ENCODE data around the gene TECPR1. TPM values are rescaled to one million over a fixed set of nuclear protein-coding genes. Genes with fewer than 3 reads are reported as not detected.

TECPR1 gene
- total RNA-seq, 1 experiment from 2014 or later = 13.9 TPM

DNA sequence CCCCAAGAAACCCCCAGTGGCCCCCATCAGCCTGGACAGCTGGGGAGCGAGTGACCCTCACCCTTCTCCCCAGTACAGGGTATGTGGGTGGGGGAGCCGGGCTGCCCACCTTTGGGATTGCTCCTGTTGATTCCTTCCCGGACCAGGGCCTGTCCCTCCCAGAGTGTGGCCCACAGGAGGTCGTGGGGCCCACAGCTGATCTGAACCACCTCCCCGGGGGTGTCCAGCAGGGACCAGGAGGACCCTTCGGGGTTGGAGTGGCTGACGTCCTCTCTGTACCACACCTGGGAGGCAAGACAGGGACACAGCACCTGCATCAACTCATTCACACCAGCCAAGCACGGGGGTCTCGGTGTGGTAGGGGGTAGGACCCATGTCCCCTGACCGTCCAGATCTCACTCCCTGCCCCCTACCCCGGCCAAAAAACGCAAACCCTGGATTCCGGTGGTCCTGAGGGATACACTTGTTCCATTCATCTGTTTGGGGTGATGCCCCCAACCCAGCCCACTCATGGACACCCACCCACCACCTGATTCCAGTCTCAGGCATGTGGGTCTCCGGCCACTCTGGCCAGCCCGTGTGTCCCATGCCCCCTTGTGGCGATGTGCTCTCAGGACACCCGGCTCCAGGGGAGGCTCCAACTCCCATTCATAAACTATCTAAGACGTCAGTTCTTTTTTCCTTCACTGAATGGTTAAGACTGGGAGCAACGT is 10.9 kb downstream of the TECPR1 start:
- Histone ChIP-seq H3K14ac (ENCODE audit: insufficient read depth, low read length) (no peak overlapping the region; the same call in 1 of the 2 replicates), H3T11ph (ENCODE audit: low read length) (no peak overlapping the region), H2BK20ac (ENCODE audit: low read depth, low read length, poor library complexity, severe bottlenecking) (no peak overlapping the region), H2BK5ac (ENCODE audit: insufficient read length, low read length) (no peak overlapping the region), H3K27me3 (ENCODE audit: insufficient read depth, low read length) (no peaks in the 10 kb centered on the region), H3K79me1 (ENCODE audit: insufficient read depth, low read depth, low read length, poor library complexity, severe bottlenecking) (no peaks in the 10 kb centered on the region), H3K4ac (ENCODE audit: low read depth, low read length) (no peak overlapping the region), H2BK120ac (ENCODE audit: low read depth, low read length, poor library complexity, severe bottlenecking) (no peak overlapping the region), H2AK5ac (ENCODE audit: insufficient read length, low read length) (no peak overlapping the region), H3K4me1 (ENCODE audit: insufficient read depth, low read length) (no peaks in the 10 kb centered on the region), H4K20me1 (ENCODE audit: control insufficient read depth, insufficient read depth, insufficient read length) (no peaks in the 10 kb centered on the region), H4K91ac (ENCODE audit: insufficient read length, low read depth, low read length) (no peak overlapping the region), H3K23me2 (ENCODE audit: insufficient read length, low read depth, low read length, poor library complexity, severe bottlenecking) (peaks cover 2% of the 10 kb centered on the region), H4K8ac (replicated peaks; ENCODE audit: insufficient read length, low read depth, low read length) (no peak overlapping the region), H2BK12ac (ENCODE audit: insufficient read length, low read depth, low read length) (no peak overlapping the region), H3K9me3 (ENCODE audit: control insufficient read depth, low read depth, low read length) (no peaks in the 10 kb centered on the region), H3K79me2 (ENCODE audit: insufficient read depth, low read length) (no peaks in the 10 kb centered on the region), H3K18ac (ENCODE audit: insufficient read length, low read depth, low read length) (peak overlapping the region; percentile 63), H3K4me2 (ENCODE audit: insufficient read depth, insufficient read length, low read length) (no peak overlapping the region), H2BK15ac (ENCODE audit: low read depth, low read length) (no peak overlapping the region), H3K56ac (ENCODE audit: insufficient read length, low read depth, low read length) (no peak overlapping the region), H3K27ac (ENCODE audit: insufficient read length, low read depth, low read length) (no peak overlapping the region), H2AFZ (ENCODE audit: low read length) (no peak overlapping the region), H3K9ac (ENCODE audit: extremely low read depth, insufficient read length, low read length) (no peak overlapping the region), H3K23ac (ENCODE audit: insufficient read length, low read depth, low read length) (no peak overlapping the region), H4K5ac (ENCODE audit: insufficient read length, low read depth, low read length) (peak overlapping the region; percentile 54)
- Mint-ChIP-seq H3K27me3 (ENCODE audit: low read depth) (no peaks in the 10 kb centered on the region), H3K9me3 (no peaks in the 10 kb centered on the region), H3K36me3 (ENCODE audit: insufficient read depth in 1 of 3, low read depth in 3 of 3) (peaks cover 0 to 3% (median 2%) of the 10 kb centered on the region in 3 experiments; a peak in 1 of 7 replicates), H3K27ac (peak overlapping the region; percentile 61 to 92 (median 87); a peak in 3 of 7 replicates), H3K4me3 (no peak overlapping the region), H3K4me1 (peaks cover 0 to 13% of the 10 kb centered on the region in 2 experiments; a peak in 3 of 4 replicates)
- DNase-seq = peak; percentile 64
- no CpG with 5 or more reads among the region's 19 CpGs for WGBS (ENCODE audit: extremely low coverage, insufficient read length, low lambda C conversion rate)
- TF ChIP-seq, protein P1, sequence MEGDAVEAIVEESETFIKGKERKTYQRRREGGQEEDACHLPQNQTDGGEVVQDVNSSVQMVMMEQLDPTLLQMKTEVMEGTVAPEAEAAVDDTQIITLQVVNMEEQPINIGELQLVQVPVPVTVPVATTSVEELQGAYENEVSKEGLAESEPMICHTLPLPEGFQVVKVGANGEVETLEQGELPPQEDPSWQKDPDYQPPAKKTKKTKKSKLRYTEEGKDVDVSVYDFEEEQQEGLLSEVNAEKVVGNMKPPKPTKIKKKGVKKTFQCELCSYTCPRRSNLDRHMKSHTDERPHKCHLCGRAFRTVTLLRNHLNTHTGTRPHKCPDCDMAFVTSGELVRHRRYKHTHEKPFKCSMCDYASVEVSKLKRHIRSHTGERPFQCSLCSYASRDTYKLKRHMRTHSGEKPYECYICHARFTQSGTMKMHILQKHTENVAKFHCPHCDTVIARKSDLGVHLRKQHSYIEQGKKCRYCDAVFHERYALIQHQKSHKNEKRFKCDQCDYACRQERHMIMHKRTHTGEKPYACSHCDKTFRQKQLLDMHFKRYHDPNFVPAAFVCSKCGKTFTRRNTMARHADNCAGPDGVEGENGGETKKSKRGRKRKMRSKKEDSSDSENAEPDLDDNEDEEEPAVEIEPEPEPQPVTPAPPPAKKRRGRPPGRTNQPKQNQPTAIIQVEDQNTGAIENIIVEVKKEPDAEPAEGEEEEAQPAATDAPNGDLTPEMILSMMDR (conservative IDR thresholded peaks at IDR 0.05) = peak; percentile 84
